Adipocyte (in vitro differentiated cells): Measurements from ENCODE around the gene SIM1.

Source experiments
- DNase-seq: peaks from one replicate; pipeline ENCODE4 v3.0.0-alpha.2; 2015; ENCODE audit warnings: low read depth
- H3K27me3 ChIP-seq: replicated peaks from 2 replicates; pipeline ENCODE4 v1.7.0; 2013; ENCODE audit warnings: mild to moderate bottlenecking, low read length, moderate library complexity; ENCODE audit not compliant: control insufficient read depth, insufficient read depth
- H3K36me3 ChIP-seq: 2 replicates; pipeline ENCODE4 v1.7.0; 2013; ENCODE audit warnings: low read length, mild to moderate bottlenecking, moderate library complexity; ENCODE audit not compliant: control insufficient read depth, insufficient read depth, severe bottlenecking
- H3K4me1 ChIP-seq: 2 replicates; pipeline ENCODE4 v1.7.0; 2013; ENCODE audit warnings: mild to moderate bottlenecking, low read length, moderate library complexity; ENCODE audit not compliant: control insufficient read depth, insufficient read depth
- H3K4me3 ChIP-seq: 2 replicates; pipeline ENCODE4 v1.7.0; 2013; ENCODE audit warnings: mild to moderate bottlenecking, low read length, moderate library complexity
- H3K9ac ChIP-seq: 2 replicates; pipeline ENCODE4 v1.7.0; 2013; ENCODE audit warnings: mild to moderate bottlenecking, low read length, moderate library complexity
- H3K9me3 ChIP-seq: 2 replicates; pipeline ENCODE4 v1.7.0; 2013; ENCODE audit warnings: mild to moderate bottlenecking, low read length, moderate library complexity; ENCODE audit not compliant: control insufficient read depth

Gene SIM1

DNA sequence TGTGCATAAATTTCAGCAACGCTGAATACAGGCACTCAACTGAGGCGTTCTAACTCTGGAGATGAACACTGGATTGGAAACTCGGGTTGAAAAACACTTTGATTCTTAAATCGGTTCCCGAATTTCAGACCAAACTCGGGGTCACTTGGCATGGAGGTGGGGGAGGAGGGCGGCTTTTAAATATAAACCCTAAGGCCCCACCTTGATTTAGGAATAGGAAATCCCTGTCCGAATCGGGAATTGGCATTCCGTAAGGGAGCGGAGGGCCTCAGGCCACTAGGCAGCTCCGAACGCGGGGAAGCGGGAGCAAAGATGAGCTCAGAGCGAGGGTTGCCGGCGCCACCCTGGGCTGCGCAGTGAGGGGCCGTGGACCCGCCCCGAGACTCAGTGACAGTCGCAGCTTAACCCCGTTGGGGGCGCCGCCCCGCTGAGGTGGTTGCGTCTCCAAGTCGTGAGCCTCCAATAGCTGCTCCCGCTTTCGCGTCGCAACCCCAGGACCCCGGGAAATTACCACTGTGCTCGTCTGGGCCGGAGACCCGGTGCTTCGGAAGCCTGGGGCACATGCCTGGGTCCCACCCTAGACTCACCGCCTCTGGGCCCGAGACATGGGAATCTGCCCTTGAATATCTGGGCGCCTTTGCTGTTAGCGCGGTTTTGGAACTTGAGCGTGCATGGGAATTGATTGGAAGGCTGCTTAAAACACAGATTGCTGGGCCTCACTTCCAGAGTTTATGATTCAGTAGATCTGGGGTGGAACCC is 4.6 kb upstream of the SIM1 start:
- H3K9me3 ChIP-seq: no peaks in the 10 kb centered on the region
- no peak overlapping the region for H3K4me3 ChIP-seq
- no peak for DNase-seq
- no peak overlapping the region for H3K9ac ChIP-seq
- H3K4me1 ChIP-seq: peaks cover 8% of the 10 kb centered on the region
- peaks cover 14% of the 10 kb centered on the region for H3K27me3 ChIP-seq
- H3K36me3 ChIP-seq: no peaks in the 10 kb centered on the region

DNA sequence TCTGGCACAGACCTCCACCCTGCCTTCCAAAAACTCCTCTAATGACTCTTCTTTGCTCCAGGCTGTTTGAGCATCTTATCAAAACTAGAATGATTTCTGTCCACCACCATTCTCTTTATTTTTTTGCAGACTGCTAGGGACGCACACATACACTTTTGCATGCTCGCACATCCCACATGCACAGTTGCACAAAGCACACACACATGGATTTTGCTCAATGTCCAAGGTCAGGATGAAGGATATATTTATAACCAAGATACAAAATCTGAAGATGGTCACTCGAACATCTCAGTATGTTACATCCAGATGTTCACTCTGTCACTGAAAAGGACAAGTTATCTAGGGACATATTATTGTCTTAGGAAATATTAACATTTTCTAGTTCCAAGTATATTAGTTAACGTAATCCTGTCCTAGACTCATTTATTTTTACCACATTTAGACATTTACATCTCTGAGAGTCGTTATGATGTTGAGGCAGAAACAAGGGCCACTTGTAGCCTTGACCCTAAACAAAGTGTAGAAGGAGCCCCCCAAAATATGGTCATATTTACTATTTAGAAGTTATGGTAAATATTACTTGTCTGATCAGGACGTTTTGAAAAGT is 3.4 kb upstream of the SIM1 start:
- no peak overlapping the region for H3K9ac ChIP-seq
- no peak overlapping the region for H3K4me3 ChIP-seq
- no peaks in the 10 kb centered on the region for H3K36me3 ChIP-seq
- DNase-seq: no peak
- no peaks in the 10 kb centered on the region for H3K9me3 ChIP-seq
- peaks cover 14% of the 10 kb centered on the region for H3K27me3 ChIP-seq
- H3K4me1 ChIP-seq: peaks cover 12% of the 10 kb centered on the region

DNA sequence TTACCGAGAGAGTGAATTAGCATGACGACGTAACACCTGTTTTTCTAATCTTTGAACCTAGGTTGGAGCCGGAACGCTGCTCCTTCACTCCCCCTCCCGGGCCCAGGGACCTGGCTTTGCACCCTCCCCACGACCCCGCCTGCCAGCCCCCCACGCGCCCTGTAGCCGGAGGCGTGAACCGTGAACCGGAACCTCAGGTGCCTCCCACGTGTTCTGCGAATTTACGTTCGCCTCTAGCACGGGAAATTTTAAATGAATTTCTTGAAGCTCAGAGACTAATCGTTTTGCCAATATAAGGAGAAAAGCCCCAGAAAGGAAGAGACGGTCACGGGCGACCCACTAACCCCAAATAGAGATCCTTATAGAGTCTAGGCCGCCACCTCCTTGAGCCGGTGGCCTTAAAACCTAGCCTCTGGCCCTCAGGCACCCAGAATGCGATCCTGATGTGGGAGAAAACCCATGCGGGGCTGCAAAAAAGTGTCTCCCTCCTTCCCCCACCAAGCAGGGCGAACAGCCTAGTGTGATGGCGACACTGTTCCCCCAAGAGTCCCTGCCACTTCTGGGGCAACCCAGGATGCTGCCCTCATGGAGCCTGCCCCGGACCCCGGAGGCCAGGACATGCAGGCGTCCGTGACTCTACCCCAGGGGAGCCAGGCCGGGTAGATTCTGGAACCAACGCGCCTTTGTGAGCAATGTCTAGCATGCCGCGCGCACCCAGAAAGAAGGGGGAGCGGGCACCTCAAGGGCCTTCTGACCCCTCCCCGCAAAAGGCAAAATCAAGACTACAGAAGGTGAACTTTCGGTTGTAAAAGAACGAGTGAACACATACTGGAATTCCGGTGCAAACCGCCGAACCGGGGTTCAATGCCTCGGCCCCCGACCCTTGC is 2.7 kb upstream of the SIM1 start:
- no peak for DNase-seq
- Histone ChIP-seq H3K4me1 (peaks cover 12% of the 10 kb centered on the region), H3K27me3 (peaks cover 14% of the 10 kb centered on the region), H3K9ac (no peak overlapping the region), H3K4me3 (no peak overlapping the region), H3K9me3 (no peaks in the 10 kb centered on the region), H3K36me3 (no peaks in the 10 kb centered on the region)

DNA sequence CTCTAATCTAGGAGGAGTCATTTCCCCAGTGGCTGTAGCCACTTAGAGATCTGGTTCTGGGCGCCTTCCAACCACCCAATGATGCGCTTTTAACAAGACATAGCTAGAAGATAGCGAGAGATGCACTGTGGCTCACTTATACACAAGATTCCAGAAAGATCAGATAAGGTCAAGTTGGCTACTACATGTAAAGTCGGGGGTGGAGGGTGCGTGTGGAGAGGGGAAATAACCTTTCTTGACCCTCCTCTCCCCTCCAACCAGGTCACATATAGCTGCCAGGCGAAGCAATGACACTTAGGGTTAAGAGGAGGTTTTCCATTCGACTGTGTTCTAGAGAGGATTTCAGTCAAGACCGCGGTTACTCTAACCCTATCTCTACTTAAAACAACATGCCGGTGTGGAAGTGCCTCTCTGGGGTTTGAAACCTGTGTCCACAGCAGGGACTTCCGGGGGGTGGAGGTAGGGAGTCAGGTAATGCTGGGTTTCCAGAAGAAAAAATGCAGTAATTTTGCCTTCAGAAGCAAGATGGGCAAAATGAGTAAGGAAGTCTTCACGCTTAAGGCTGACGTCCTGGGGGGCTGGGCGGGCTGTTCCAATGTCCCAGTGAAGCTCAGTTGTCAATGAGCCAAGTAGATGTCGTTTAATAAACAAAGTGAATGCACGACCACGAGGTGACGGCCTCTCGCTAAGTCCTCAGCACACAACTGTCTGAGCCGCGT is 1.8 kb upstream of the SIM1 start:
- peaks cover 14% of the 10 kb centered on the region for H3K27me3 ChIP-seq
- no peaks in the 10 kb centered on the region for H3K36me3 ChIP-seq
- peak overlapping the region; percentile 94 for H3K4me3 ChIP-seq
- DNase-seq: no peak
- peaks cover 12% of the 10 kb centered on the region for H3K4me1 ChIP-seq
- H3K9me3 ChIP-seq: no peaks in the 10 kb centered on the region
- no peak overlapping the region for H3K9ac ChIP-seq

DNA sequence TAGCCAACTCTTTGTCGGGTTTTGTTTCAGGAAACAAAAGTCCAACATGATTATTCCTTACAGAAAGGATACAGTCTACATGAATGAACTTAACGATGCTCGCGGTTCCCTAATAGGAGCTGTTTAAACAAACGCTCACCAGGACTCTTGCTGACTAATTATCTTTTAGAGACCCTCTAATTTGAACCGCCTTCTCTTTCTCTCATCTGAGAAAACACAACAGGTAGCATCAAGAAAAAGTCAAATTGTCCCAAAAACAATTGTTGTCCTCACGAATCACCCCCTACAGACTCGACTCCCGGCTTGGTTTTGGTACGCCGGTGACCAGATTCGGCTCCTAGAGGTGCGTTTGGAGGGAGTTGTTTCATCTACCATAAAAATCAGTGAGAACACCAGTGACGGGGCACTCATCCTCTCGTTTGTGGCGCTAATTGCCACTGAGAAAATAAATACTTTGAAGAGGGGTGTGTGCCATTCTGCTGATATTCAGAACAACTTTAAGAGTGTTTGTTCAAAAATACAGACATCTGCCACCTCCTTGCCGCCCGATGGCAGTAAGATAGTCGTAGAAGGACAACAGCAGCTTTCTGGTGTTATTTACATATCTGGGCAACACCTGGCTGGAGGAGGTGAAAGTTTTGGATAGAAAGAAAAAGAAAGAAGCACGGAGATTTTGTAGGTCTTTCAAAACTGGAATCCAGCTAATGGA is 1.1 kb upstream of the SIM1 start:
- Histone ChIP-seq H3K4me3 (peak overlapping the region; percentile 94), H3K4me1 (peaks cover 12% of the 10 kb centered on the region), H3K27me3 (peaks cover 14% of the 10 kb centered on the region), H3K36me3 (no peaks in the 10 kb centered on the region), H3K9me3 (no peaks in the 10 kb centered on the region), H3K9ac (peak overlapping the region; percentile 87)
- no peak for DNase-seq

DNA sequence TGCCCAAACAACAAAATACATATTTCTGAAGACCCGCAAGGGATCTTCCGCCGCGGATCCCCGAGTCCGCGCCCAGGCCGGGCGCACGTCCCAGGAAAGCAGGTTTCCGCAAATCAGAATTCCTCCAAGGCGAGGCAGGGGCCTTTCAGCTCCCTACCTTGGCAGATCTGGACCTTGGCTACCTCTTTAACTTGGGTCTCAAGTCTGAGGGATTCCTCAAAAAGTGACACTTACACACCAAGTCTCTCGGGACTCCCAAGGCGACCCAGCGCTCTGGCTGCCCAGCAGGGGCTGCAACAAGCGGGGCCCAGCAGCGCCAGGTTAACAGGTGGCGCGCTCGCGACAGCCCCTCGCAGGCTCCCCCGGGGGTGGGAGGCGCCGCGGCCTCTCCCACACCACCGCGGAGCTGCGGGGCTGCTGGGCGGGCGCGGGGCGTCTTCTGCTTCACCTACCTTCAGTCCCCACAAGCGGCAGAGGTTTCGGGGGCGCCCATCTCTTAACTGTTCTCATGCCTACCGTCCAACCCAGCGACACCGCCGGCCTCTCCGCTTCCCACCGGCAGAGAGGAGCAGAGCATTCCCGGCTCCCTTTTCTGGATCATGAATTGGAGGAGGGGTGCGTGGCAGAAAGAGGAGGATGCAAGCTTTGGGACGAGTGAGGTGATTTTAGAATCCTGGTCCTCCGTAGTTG is 414 bp downstream of the SIM1 start:
- Histone ChIP-seq H3K4me1 (peaks cover 20% of the 10 kb centered on the region), H3K36me3 (no peaks in the 10 kb centered on the region), H3K9ac (peak overlapping the region; percentile 94), H3K27me3 (peaks cover 14% of the 10 kb centered on the region), H3K9me3 (no peaks in the 10 kb centered on the region), H3K4me3 (peak overlapping the region; percentile 94)
- DNase-seq: no peak

DNA sequence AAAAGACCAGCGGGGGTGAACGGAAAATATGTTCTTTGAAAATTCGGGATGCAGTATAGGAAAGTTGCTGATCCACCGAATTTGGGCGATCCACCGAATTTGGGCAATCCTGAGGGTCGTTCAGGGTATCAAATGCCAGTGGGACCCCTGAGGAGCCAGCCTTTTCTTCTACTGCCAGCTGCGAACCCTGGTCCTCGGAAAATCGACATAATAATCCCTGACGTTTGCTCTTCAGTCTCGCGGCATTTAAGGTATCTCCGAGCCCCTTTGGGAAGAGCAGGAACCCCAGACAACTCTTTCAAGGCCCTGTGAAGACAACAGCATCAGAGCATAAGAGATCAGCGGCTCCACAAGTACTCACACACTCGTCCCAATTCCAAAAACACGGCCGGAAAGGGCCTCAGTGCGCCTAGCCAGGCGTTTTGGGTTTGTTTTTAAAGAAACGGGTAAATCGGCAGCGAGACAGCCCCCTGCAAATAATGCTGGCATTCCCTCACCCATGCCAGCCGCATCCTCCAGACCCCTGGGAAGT is 1.0 kb downstream of the SIM1 start:
- Histone ChIP-seq H3K27me3 (peaks cover 14% of the 10 kb centered on the region), H3K4me3 (peak overlapping the region; percentile 94), H3K4me1 (peaks cover 23% of the 10 kb centered on the region), H3K9me3 (no peaks in the 10 kb centered on the region), H3K36me3 (no peaks in the 10 kb centered on the region), H3K9ac (peak overlapping the region; percentile 94)
- DNase-seq: no peak

DNA sequence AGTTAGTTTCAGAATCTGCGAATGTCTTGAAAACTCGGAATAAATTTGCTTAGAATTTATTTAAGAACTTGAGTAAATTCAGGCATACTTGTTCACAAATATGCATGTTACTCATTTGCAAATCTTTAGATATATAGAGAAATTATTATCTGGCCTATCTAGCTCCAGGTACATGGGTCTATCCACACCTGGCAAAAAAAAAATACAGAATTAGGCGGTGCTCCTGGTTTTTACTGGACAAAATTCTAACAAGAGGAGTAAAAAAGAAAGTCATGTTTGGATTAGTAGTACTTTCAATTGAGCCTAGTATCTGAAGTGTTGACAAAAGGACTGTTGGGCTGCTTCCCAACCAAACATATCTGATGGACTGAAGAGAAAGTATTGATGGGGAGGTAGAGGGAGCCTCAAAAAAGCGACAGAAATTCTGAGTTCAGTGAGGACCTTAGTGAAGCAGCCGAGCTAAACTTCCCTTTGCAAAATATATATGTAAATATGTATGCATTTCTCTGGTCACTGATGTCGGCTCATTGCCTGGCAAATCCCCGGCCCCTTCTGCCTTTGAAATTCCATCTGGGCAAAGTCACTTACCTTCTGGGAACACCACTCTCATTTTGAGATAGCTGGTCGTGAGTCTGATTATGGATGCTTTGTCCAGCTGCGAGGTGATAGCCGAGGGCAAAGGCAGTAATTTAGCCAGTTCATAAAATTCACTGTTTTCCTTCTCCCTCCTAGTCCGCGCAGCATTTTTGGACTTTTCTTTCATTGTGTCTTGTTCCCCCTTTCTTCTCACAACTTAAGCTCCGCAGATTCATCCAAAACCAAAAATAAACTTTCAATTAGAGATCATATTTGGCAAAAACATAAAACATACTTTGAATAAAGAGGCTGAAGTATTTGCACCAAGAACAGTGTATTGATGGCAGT is 1.8 kb downstream of the SIM1 start:
- H3K9ac ChIP-seq: peak overlapping the region; percentile 94
- no peaks in the 10 kb centered on the region for H3K36me3 ChIP-seq
- no peaks in the 10 kb centered on the region for H3K9me3 ChIP-seq
- H3K4me1 ChIP-seq: peaks cover 23% of the 10 kb centered on the region
- H3K4me3 ChIP-seq: peak overlapping the region; percentile 94
- no peak for DNase-seq
- H3K27me3 ChIP-seq: peaks cover 14% of the 10 kb centered on the region

DNA sequence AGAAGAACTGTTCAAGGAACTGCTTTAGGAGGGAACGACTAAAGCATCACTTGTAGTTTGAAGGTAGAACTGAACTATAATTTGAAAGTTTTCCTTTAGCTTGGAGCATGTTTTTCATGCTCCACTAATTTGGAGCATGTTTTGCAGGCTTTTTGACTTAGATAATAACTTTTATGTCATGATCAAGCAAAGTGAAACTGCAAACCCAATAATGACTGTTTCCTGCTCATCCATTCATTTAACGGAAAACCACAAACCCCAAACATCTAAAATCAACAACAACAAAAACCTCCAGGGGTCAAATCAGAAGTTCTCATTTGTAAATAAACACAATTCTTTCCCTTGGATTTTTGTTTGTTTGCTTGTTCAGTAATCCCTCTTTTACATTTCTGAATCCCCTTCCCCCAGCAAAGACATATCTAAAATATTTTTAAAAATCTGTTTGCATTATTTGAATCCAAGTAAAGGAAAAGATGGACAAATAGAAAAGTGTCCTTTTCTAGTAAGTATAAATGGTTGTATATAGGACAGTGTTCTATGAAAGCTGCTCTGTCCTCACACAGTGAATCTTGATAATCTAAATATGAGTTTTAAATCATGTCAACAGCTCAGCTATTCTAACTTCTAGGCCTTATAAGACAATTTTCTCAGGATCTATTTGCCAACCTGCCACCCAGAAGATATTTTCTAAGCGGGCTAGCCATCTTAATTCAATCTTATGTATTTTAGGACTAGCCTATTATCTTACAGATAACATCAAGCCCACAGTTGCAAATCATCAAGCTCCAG is 2.6 kb downstream of the SIM1 start:
- DNase-seq: no peak
- Histone ChIP-seq H3K36me3 (no peaks in the 10 kb centered on the region), H3K9ac (peak overlapping the region; percentile 94), H3K4me1 (peaks cover 23% of the 10 kb centered on the region), H3K9me3 (no peaks in the 10 kb centered on the region), H3K4me3 (peak overlapping the region; percentile 94), H3K27me3 (peaks cover 14% of the 10 kb centered on the region)
